ENCODE measurements around the gene GLB1L. TPM values are rescaled to one million over a fixed set of nuclear protein-coding genes. Genes with fewer than 3 reads are reported as not detected.
A peak's percentile ranks its signal among the peaks of the same experiment; 100 is the strongest.

The GLB1L gene
- total RNA-seq, 3 donors from 2014 or later: 10.2 to 15.7 (median 11.8) TPM

GRCh38 chr2:219210196-219210885 lies 34.9 kb downstream of the GLB1L start:
- no peaks in the 10 kb centered on the region for H3K9me3 ChIP-seq
- TF ChIP-seq POLR2A (IDR thresholded peaks at IDR 0.05): no peak
- TF ChIP-seq CTCF (IDR thresholded peaks at IDR 0.05): no peak
- no peak for TF ChIP-seq POLR2AphosphoS5 (IDR thresholded peaks at IDR 0.05)
- H3K4me3 ChIP-seq: no peak overlapping the region
- H3K27me3 ChIP-seq: no peaks in the 10 kb centered on the region
- intact Hi-C loops (cut with DNase I; ENCODE audit: low total_unique reads): no loop called here
- H3K27ac ChIP-seq: no peak overlapping the region
- no peaks in the 10 kb centered on the region for H3K36me3 ChIP-seq
- peaks cover 5 to 13% of the 10 kb centered on the region in 2 donors for H3K4me1 ChIP-seq
- no peak for DNase-seq (ENCODE audit: low spot score in 2 of 2)

- H3K4me3 ChIP-seq: no peak overlapping the region
- H3K27me3 ChIP-seq: no peaks in the 10 kb centered on the region
- H3K9me3 ChIP-seq: no peaks in the 10 kb centered on the region
- DNase-seq (ENCODE audit: low spot score in 2 of 2): no peak
- no peak for TF ChIP-seq POLR2A (IDR thresholded peaks at IDR 0.05)
- no peak for TF ChIP-seq POLR2AphosphoS5 (IDR thresholded peaks at IDR 0.05)
- no peak for TF ChIP-seq CTCF (IDR thresholded peaks at IDR 0.05)
- peaks cover 5 to 13% of the 10 kb centered on the region in 2 donors for H3K4me1 ChIP-seq
- no peaks in the 10 kb centered on the region for H3K36me3 ChIP-seq
- H3K27ac ChIP-seq: peak overlapping the region; percentile 2 to 91
- intact Hi-C loops (cut with DNase I; ENCODE audit: low total_unique reads): no loop called here
These were observed 35.7 kb downstream of the GLB1L start for GRCh38 chr2:219209236-219210195.

- DNase-seq (ENCODE audit: low spot score in 2 of 2): no peak
These were observed 37.1 kb downstream of the GLB1L start for GRCh38 chr2:219207884-219208740.

More at GRCh38 chr2:219207884-219208740, 37.1 kb downstream of the GLB1L start:
- peaks cover 5 to 13% of the 10 kb centered on the region in 2 donors for H3K4me1 ChIP-seq
- H3K4me3 ChIP-seq: peak overlapping the region in 2 of 3 donors; percentile 70 to 71
- no peaks in the 10 kb centered on the region for H3K36me3 ChIP-seq
- H3K27me3 ChIP-seq: no peaks in the 10 kb centered on the region
- H3K9me3 ChIP-seq: no peaks in the 10 kb centered on the region
- peak overlapping the region; percentile 91 to 97 for H3K27ac ChIP-seq
- no peak for TF ChIP-seq POLR2A (IDR thresholded peaks at IDR 0.05)
- TF ChIP-seq POLR2AphosphoS5 (IDR thresholded peaks at IDR 0.05): no peak
- no peak for TF ChIP-seq CTCF (IDR thresholded peaks at IDR 0.05)
- intact Hi-C loops (cut with DNase I; ENCODE audit: low total_unique reads): no loop called here
